Testis (tissue), 3 donors: Measurements from ENCODE around the gene MSLN. TPM values are rescaled to one million over a fixed set of nuclear protein-coding genes. Genes with fewer than 3 reads are reported as not detected.
A peak's percentile ranks its signal among the peaks of the same experiment; 100 is the strongest.

Source experiments
- DNase-seq: peaks from one replicate; pipeline ENCODE4 v3.0.0-alpha.2; 2019
- H3K27ac ChIP-seq, 2 donors: fragments of 200-600 bp; sonication (generic); one replicate each; pipeline ENCODE4 v1.5.1; 2019
- H3K27me3 ChIP-seq: fragments of 200-600 bp; sonication (generic); one replicate; pipeline ENCODE4 v1.5.1; 2019
- H3K36me3 ChIP-seq: fragments of 200-600 bp; sonication (generic); one replicate; pipeline ENCODE4 v1.5.1; 2017; ENCODE audit warnings: low read depth; ENCODE audit errors: missing control alignments
- H3K4me1 ChIP-seq: fragments of 200-600 bp; sonication (generic); one replicate; pipeline ENCODE4 v1.5.1; 2019
- H3K4me3 ChIP-seq, 2 donors: fragments of 200-600 bp; sonication (generic); one replicate each; pipeline ENCODE4 v1.5.1; 2017 to 2019
- H3K9me3 ChIP-seq: fragments of 200-600 bp; sonication (generic); one replicate; pipeline ENCODE4 v1.5.1; 2017
- CTCF ChIP-seq, 3 experiments: fragments of 450-650 bp in 2 of 3; fragments of 200-600 bp in 1 of 3; sonication (generic) in 1 of 3; IDR thresholded peaks; one replicate each; pipeline ENCODE4 v1.5.1; 2016 to 2019; ENCODE audit warnings: antibody characterized with exemption in 3 of 3, mild to moderate bottlenecking in 2 of 3, moderate library complexity in 1 of 3
- POLR2A ChIP-seq: fragments of 450-650 bp; IDR thresholded peaks from one replicate; pipeline ENCODE4 v1.6.1; 2017; ENCODE audit warnings: antibody characterized with exemption, mild to moderate bottlenecking, moderate library complexity
- WGBS, 2 donors: methylation state at CpG; one replicate each; pipeline ENCODE4 v1.1.5; 2018; 5-methylcytosine and 5-hydroxymethylcytosine counted together
- intact Hi-C: fragments of 100-400 bp; cut with DNase I; formaldehyde crosslinking; loops from one replicate; pipeline ENCODE4 v1.15.1; 2023; ENCODE audit warnings: low total_unique reads
- polyA plus RNA-seq: library from polyadenylated mRNA; stranded (reverse); fragments of 350-450 nt; fragmentation: Illumina TruSeq; extraction: RNeasy Lipid Tissue Mini Kit (QIAGEN cat#74804); gene quantifications from one replicate; pipeline ENCODE4 v1.2.3, GENCODE V29; 2014; ENCODE audit warnings: low read depth, low replicate concordance; ENCODE audit not compliant: insufficient read depth
- total RNA-seq, 2 donors: library from RNA; depleted of rRNA; stranded (reverse); fragments of >200 nt; gene quantifications; one replicate each; pipeline ENCODE4 v1.2.3, GENCODE V29; 2016

Gene MSLN
- total and polyA plus RNA-seq, 3 donors from 2014 or later: 1.5 to 18.5 (median 2.8) TPM

DNA sequence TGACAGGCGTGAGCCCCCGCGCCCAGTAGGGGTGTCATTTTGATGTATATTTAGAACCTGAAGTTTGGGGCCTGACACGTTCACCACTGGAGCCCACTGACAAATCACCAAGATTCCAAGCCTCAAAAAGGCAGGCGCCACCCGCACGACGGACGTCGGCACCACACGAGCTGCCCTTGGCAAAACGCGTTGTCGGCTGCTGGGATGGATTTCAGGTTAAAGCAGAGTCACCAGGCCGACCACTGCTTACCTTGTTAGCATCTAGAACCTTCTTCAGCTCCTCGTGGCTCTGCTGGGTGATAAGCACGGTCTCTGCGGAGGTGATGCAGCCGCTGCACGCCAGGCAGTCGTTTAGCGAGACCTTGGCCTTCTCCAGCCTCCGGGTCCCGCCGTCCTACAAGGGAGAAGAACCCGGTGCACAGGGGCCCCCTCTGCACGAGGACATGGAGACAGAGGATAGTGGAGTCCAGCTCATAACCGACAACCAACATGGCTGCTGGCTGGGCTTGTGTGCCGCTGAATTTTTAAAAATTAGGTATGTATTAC is 23.5 kb upstream of the MSLN start:
- Histone ChIP-seq H3K27me3 (no peaks in the 10 kb centered on the region), H3K27ac (no peak overlapping the region), H3K9me3 (no peaks in the 10 kb centered on the region), H3K4me1 (peaks cover 14% of the 10 kb centered on the region), H3K4me3 (no peak overlapping the region), H3K36me3 (no peaks in the 10 kb centered on the region)
- no peak for DNase-seq
- intact Hi-C loops: no loop called here
- 96 to 97% methylated on average over 15 to 29 of the region's 29 CpGs for WGBS, 2 donors
- no peak for TF ChIP-seq POLR2A
- no peak for TF ChIP-seq CTCF (IDR thresholded peaks at IDR 0.05)

- DNase-seq: no peak
- intact Hi-C loops: loop anchor here (2.0 kb wide), 1 partner anchor 57 kb away; no protein-coding TSS in a partner anchor
- Histone ChIP-seq H3K27ac (no peak overlapping the region), H3K36me3 (no peaks in the 10 kb centered on the region), H3K9me3 (no peaks in the 10 kb centered on the region), H3K4me3 (peak overlapping the region; percentile 74 to 91), H3K4me1 (peaks cover 14% of the 10 kb centered on the region), H3K27me3 (no peaks in the 10 kb centered on the region)
- TF ChIP-seq CTCF (IDR thresholded peaks at IDR 0.05): no peak
- no peak for TF ChIP-seq POLR2A
- WGBS, 2 donors: 33 to 50% methylated on average over 10 to 38 of the region's 38 CpGs
These were observed 20.7 kb upstream of the MSLN start for GRCh38 chr16:739560-740458.

DNA sequence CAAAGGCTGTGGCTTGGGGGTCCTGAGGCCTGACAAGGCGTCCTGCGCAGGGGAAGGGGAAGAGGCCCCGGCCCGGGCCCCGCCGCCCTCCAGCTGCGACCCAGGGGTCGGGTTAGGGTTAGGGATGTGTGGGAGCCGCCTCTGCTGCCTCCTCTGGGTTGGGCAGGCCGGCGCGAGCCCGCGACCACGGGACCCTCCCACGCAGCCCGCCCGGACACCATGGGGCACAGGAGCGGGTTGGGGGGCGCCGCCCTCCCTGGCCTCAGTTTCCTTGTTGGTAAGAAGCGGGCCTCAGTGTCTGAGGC is 20.1 kb upstream of the MSLN start:
- intact Hi-C loops: loop anchor here (2.0 kb wide), 1 partner anchor 58 kb away; no protein-coding TSS in a partner anchor

DNA sequence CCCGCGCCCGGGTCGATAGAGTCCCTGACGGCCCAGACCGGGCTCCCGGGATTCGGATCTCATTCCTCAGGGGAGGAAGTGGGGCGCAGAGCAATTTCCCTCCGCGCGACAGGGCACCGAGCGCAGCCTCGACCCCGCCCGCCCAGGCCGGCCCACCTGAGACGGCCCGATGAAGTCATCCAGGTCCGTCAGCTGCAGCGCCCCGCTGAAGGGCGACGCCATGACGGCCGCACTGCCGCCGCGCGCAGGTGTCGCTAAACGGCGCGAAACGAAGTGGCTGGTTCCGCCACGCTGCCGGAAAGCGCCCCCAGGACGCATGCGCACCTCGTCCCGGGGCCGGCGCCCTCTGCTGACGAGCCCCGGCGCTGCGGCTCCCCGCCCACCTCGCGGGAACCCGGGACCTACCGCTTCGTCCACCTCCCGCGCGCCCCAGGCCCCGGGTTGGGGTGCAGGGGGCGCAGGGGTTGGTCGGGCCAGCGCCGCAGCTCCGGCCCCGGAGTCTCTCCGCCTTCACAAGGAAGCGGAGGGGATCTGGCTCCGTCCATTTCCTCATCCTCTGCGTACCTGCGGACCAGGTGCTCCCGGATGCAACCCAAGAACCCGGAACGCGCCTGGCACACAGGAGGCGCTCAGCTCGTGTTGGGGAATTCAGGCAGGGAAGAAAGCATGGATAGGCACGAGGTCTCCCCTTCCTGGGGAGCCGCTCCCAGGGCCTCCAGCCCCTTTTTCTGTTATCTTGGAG is 19.6 kb upstream of the MSLN start, which contains the start of gene CIAO3:
Gene CIAO3, minus strand, starts transcription at position 234 of the 742 bp plus-strand sequence. Its CDS starts 12 bp downstream, at position 222.
- intact Hi-C loops: loop anchor here (2.0 kb wide), 1 partner anchor 58 kb away; no protein-coding TSS in a partner anchor
- no peaks in the 10 kb centered on the region for H3K27me3 ChIP-seq
- no peaks in the 10 kb centered on the region for H3K9me3 ChIP-seq
- H3K36me3 ChIP-seq: no peaks in the 10 kb centered on the region
- peak within 1 kb of the TSS in 1 of 2 donors; percentile 19 for H3K27ac ChIP-seq
- peak within 1 kb of the TSS; percentile 74 to 91 for H3K4me3 ChIP-seq
- TF ChIP-seq CTCF (IDR thresholded peaks at IDR 0.05) (peak; percentile 90 to 99 (median 98)), POLR2A (no peak)
- WGBS, 2 donors: 0 to 1% methylated on average over 1 to 44 of the region's 79 CpGs
- peaks cover 14% of the 10 kb centered on the region for H3K4me1 ChIP-seq
- DNase-seq: peak; percentile 88

More for the DNA sequence above, 20.1 kb upstream of the MSLN start:
- Histone ChIP-seq H3K27me3 (no peaks in the 10 kb centered on the region), H3K4me3 (peak overlapping the region; percentile 74 to 91), H3K27ac (peak overlapping the region in 1 of 2 donors; percentile 19), H3K4me1 (peaks cover 14% of the 10 kb centered on the region), H3K36me3 (no peaks in the 10 kb centered on the region), H3K9me3 (no peaks in the 10 kb centered on the region)
- TF ChIP-seq CTCF (IDR thresholded peaks at IDR 0.05) (no peak), POLR2A (no peak)
- DNase-seq: no peak
- WGBS, 2 donors: 0% methylated on average over 7 to 9 of the region's 22 CpGs
